Natural killer cell treated with Interleukin-12 subunit alpha and Interleukin-12 subunit beta and Interleukin-15 and Interleukin-18, amount 100 ng/mL, for 72 hours (primary cell): ENCODE results near the gene POU2F3. TPM values are rescaled to one million over a fixed set of nuclear protein-coding genes. Genes with fewer than 3 reads are reported as not detected.
A peak's percentile ranks its signal among the peaks of the same experiment; 100 is the strongest.

ENCODE experiments used
- ATAC-seq, 2 donors: fragments of 150-1000 bp; cut with Tn5 transposase in 1 of 2; sonication (Bioruptor Pico), chemical (Tn5 transposase) in 1 of 2; 2 replicates each; pipeline ENCODE4 v1.10.0; 2021
- DNase-seq: peaks from one replicate; pipeline ENCODE4 v3.0.0; 2022; ENCODE audit warnings: low spot score
- H3K27ac Mint-ChIP-seq, 2 donors: 1 replicate in 1 of 2; 2 replicates in 1 of 2; pipeline ENCODE4 v1.8.0; 2022; ENCODE audit warnings: mixed read lengths in 2 of 2, mild to moderate bottlenecking in 1 of 2, moderate library complexity in 1 of 2
- H3K27me3 Mint-ChIP-seq, 2 donors: 1 replicate in 1 of 2; 2 replicates in 1 of 2; pipeline ENCODE4 v1.8.0; 2022; ENCODE audit warnings: mixed read lengths in 2 of 2
- H3K36me3 Mint-ChIP-seq: one replicate; pipeline ENCODE4 v1.8.0; 2022; ENCODE audit warnings: mixed read lengths
- H3K4me1 Mint-ChIP-seq, 2 donors: 1 replicate in 1 of 2; 2 replicates in 1 of 2; pipeline ENCODE4 v1.8.0; 2022; ENCODE audit warnings: low read depth in 2 of 2, mixed read lengths in 2 of 2, mild to moderate bottlenecking in 1 of 2
- H3K4me3 Mint-ChIP-seq: one replicate; pipeline ENCODE4 v1.8.0; 2022; ENCODE audit warnings: mixed read lengths
- H3K9me3 Mint-ChIP-seq: 2 replicates; pipeline ENCODE4 v1.8.0; 2022; ENCODE audit warnings: mixed read lengths
- total RNA-seq, 2 donors: library from RNA; stranded (reverse); gene quantifications; one replicate each; pipeline ENCODE4 v1.2.3, GENCODE V29; 2022

Gene POU2F3
- total RNA-seq, 2 donors from 2014 or later = not detected

- DNase-seq (no peak), ATAC-seq (no peak)
- Mint-ChIP-seq H3K27ac (no peak overlapping the region), H3K36me3 (no peaks in the 10 kb centered on the region), H3K4me1 (peaks cover 6 to 8% of the 10 kb centered on the region in 2 donors), H3K4me3 (peak overlapping the region; percentile 31), H3K27me3 (peaks cover 61 to 65% of the 10 kb centered on the region in 2 donors), H3K9me3 (no peaks in the 10 kb centered on the region)
These were observed 86.3 kb downstream of the POU2F3 start for GRCh38 chr11:120326228-120326627.

- Mint-ChIP-seq H3K36me3 (no peaks in the 10 kb centered on the region), H3K9me3 (no peaks in the 10 kb centered on the region), H3K4me3 (no peak overlapping the region), H3K27me3 (peaks cover 65 to 66% of the 10 kb centered on the region in 2 donors), H3K4me1 (peaks cover 6 to 8% of the 10 kb centered on the region in 2 donors), H3K27ac (no peak overlapping the region)
- DNase-seq = no peak
- ATAC-seq = no peak
These were observed 86.9 kb downstream of the POU2F3 start for GRCh38 chr11:120326845-120327281.

GRCh38 chr11:120327311-120327710 lies 87.4 kb downstream of the POU2F3 start:
- ATAC-seq = no peak
- H3K4me1 Mint-ChIP-seq = peaks cover 6 to 8% of the 10 kb centered on the region in 2 donors
- DNase-seq = no peak
- H3K36me3 Mint-ChIP-seq = no peaks in the 10 kb centered on the region
- H3K4me3 Mint-ChIP-seq = no peak overlapping the region
- peaks cover 60 to 64% of the 10 kb centered on the region in 2 donors for H3K27me3 Mint-ChIP-seq
- no peak overlapping the region for H3K27ac Mint-ChIP-seq
- no peaks in the 10 kb centered on the region for H3K9me3 Mint-ChIP-seq

- Mint-ChIP-seq H3K4me1 (peaks cover 6 to 8% of the 10 kb centered on the region in 2 donors), H3K27ac (no peak overlapping the region), H3K9me3 (no peaks in the 10 kb centered on the region), H3K27me3 (peaks cover 51 to 52% of the 10 kb centered on the region in 2 donors), H3K36me3 (no peaks in the 10 kb centered on the region), H3K4me3 (no peak overlapping the region)
- DNase-seq = no peak
- ATAC-seq = no peak
These were observed 89.6 kb downstream of the POU2F3 start for GRCh38 chr11:120329556-120329955.

GRCh38 chr11:120330045-120330444 lies 90.1 kb downstream of the POU2F3 start:
- Mint-ChIP-seq H3K4me3 (no peak overlapping the region), H3K9me3 (no peaks in the 10 kb centered on the region), H3K27ac (no peak overlapping the region), H3K4me1 (peaks cover 7 to 9% of the 10 kb centered on the region in 2 donors), H3K27me3 (peaks cover 48% of the 10 kb centered on the region in 2 donors), H3K36me3 (no peaks in the 10 kb centered on the region)
- DNase-seq (no peak), ATAC-seq (no peak)

GRCh38 chr11:120331301-120331996 lies 91.5 kb downstream of the POU2F3 start:
- DNase-seq = no peak
- no peak for ATAC-seq

GRCh38 chr11:120332822-120333716 lies 93.1 kb downstream of the POU2F3 start:
- no peak for DNase-seq
- Mint-ChIP-seq H3K36me3 (peaks cover 6% of the 10 kb centered on the region), H3K27me3 (peaks cover 37 to 38% of the 10 kb centered on the region in 2 donors), H3K27ac (no peak overlapping the region), H3K4me1 (peaks cover 18 to 20% of the 10 kb centered on the region in 2 donors), H3K4me3 (no peak overlapping the region), H3K9me3 (no peaks in the 10 kb centered on the region)
- ATAC-seq = no peak

More at GRCh38 chr11:120331301-120331996, 91.5 kb downstream of the POU2F3 start:
- Mint-ChIP-seq H3K27ac (no peak overlapping the region), H3K9me3 (no peaks in the 10 kb centered on the region), H3K4me1 (peaks cover 5 to 12% of the 10 kb centered on the region in 2 donors), H3K36me3 (no peaks in the 10 kb centered on the region), H3K27me3 (peaks cover 40 to 43% of the 10 kb centered on the region in 2 donors), H3K4me3 (no peak overlapping the region)

GRCh38 chr11:120333801-120334200 lies 93.9 kb downstream of the POU2F3 start:
- Mint-ChIP-seq H3K27ac (no peak overlapping the region), H3K27me3 (peaks cover 31 to 36% of the 10 kb centered on the region in 2 donors), H3K36me3 (peaks cover 6% of the 10 kb centered on the region), H3K4me1 (peaks cover 22 to 23% of the 10 kb centered on the region in 2 donors), H3K4me3 (no peak overlapping the region), H3K9me3 (no peaks in the 10 kb centered on the region)
- ATAC-seq (no peak), DNase-seq (no peak)

GRCh38 chr11:120334332-120334731 lies 94.4 kb downstream of the POU2F3 start:
- no peaks in the 10 kb centered on the region for H3K9me3 Mint-ChIP-seq
- H3K4me1 Mint-ChIP-seq = peaks cover 24 to 25% of the 10 kb centered on the region in 2 donors
- no peak overlapping the region for H3K4me3 Mint-ChIP-seq
- peaks cover 6% of the 10 kb centered on the region for H3K36me3 Mint-ChIP-seq
- ATAC-seq (no peak), DNase-seq (no peak)
- H3K27me3 Mint-ChIP-seq = peaks cover 32 to 36% of the 10 kb centered on the region in 2 donors
- no peak overlapping the region for H3K27ac Mint-ChIP-seq

GRCh38 chr11:120334894-120335462 lies 95.0 kb downstream of the POU2F3 start:
- H3K27ac Mint-ChIP-seq = peak overlapping the region; percentile 6 to 56
- H3K27me3 Mint-ChIP-seq = peaks cover 39 to 40% of the 10 kb centered on the region in 2 donors
- no peaks in the 10 kb centered on the region for H3K9me3 Mint-ChIP-seq
- H3K4me1 Mint-ChIP-seq = peaks cover 31% of the 10 kb centered on the region in 2 donors
- peak; percentile 84 for DNase-seq
- H3K36me3 Mint-ChIP-seq = peaks cover 6% of the 10 kb centered on the region
- no peak for ATAC-seq
- peak overlapping the region; percentile 70 for H3K4me3 Mint-ChIP-seq

- no peaks in the 10 kb centered on the region for H3K9me3 Mint-ChIP-seq
- H3K4me3 Mint-ChIP-seq = peak overlapping the region; percentile 70
- ATAC-seq (peak in 1 of 2 donors; percentile 24), DNase-seq (no peak)
- peaks cover 38 to 43% of the 10 kb centered on the region in 2 donors for H3K27me3 Mint-ChIP-seq
- H3K36me3 Mint-ChIP-seq = peaks cover 6% of the 10 kb centered on the region
- peaks cover 34 to 37% of the 10 kb centered on the region in 2 donors for H3K4me1 Mint-ChIP-seq
- peak overlapping the region; percentile 6 to 56 for H3K27ac Mint-ChIP-seq
These were observed 95.6 kb downstream of the POU2F3 start for GRCh38 chr11:120335556-120335907.

GRCh38 chr11:120335908-120336640 lies 96.1 kb downstream of the POU2F3 start, which contains the start of gene ARHGEF12:
Gene ARHGEF12 (plus strand): TSS chr11:120336413. CDS start chr11:120337244, 831 bp downstream.
- peak within 1 kb of the TSS; percentile 98 for H3K4me3 Mint-ChIP-seq
- peaks cover 6% of the 10 kb centered on the region for H3K36me3 Mint-ChIP-seq
- H3K9me3 Mint-ChIP-seq = no peaks in the 10 kb centered on the region
- peak; percentile 92 for ATAC-seq
- peaks cover 33 to 39% of the 10 kb centered on the region in 2 donors for H3K27me3 Mint-ChIP-seq
- H3K27ac Mint-ChIP-seq = peak within 1 kb of the TSS; percentile 66 to 92
- DNase-seq = peak; percentile 93
- peaks cover 36 to 37% of the 10 kb centered on the region in 2 donors for H3K4me1 Mint-ChIP-seq
